K562 (cell line): ENCODE measurements around the gene DHCR24. TPM values are rescaled to one million over a fixed set of nuclear protein-coding genes. Genes with fewer than 3 reads are reported as not detected.

ENCODE experiments used
- ATAC-seq: fragments of 200-7000 bp; cut with Tn5 transposase; 3 replicates; pipeline ENCODE4 v1.9.1; 2020; ENCODE audit warnings: moderate library complexity
- BruUV-seq: library from RNA; stranded (reverse); fragments of 400-500 nt; replicated peaks from 2 replicates; lab custom pipeline; 2021; lab: Mats Ljungman, UMichigan
- CTCF ChIA-PET: fragments of 300-600 bp; formaldehyde crosslinking; extraction: SDS; loops from one replicate; lab custom pipeline; 2021; ENCODE audit warnings: low intra/inter-chr PET ratio; lab: Yijun Ruan, JAX
- POLR2A ChIA-PET: fragments of 300-600, 350-650 bp; sonication (Branson Sonifier 250); formaldehyde crosslinking; extraction: SDS; loops from one replicate; lab custom pipeline; 2021; ENCODE audit warnings: antibody characterized with exemption, inconsistent platforms; lab: Yijun Ruan, JAX
- DNase-seq, 4 experiments: peaks; one replicate each; pipeline versions ENCODE4 v3.0.0 to v3.0.0-alpha.2; 2011 to 2018; ENCODE audit warnings: low spot score in 3 of 4, mixed read lengths in 3 of 4; ENCODE audit errors: extremely low read depth in 1 of 4
- FAIRE-seq: peaks from 2 replicates; lab custom pipeline; 2011; peaks lifted over from hg19 to GRCh38; lab: Jason Lieb, UNC
- H2AFZ ChIP-seq: 2 replicates; pipeline ENCODE4 v1.6.0; 2011; ENCODE audit warnings: low read depth, low read length, control low read depth, inconsistent platforms
- H3K27ac ChIP-seq: fragments of 200-600 bp; 3 replicates; pipeline ENCODE4 v1.8.0; 2011; ENCODE audit warnings: low read depth, mild to moderate bottlenecking, control low read depth, inconsistent platforms, low read length, moderate library complexity, mixed read lengths; ENCODE audit errors: extremely low read depth
- H3K27me3 ChIP-seq, 2 experiments: fragments of 300-600 bp in 1 of 2; 2 replicates in 1 of 2; 3 replicates in 1 of 2; pipeline versions ENCODE4 v1.6.0 to v1.8.0; 2011; ENCODE audit warnings: inconsistent platforms in 2 of 2, low read length in 2 of 2, mild to moderate bottlenecking in 1 of 2, mixed read lengths in 1 of 2, moderate library complexity in 1 of 2; ENCODE audit not compliant: control insufficient read depth in 2 of 2, insufficient read depth in 2 of 2
- H3K36me3 ChIP-seq: fragments of 300-600 bp; 3 replicates; pipeline ENCODE4 v1.8.0; 2011; ENCODE audit warnings: mild to moderate bottlenecking, low read length, inconsistent platforms; ENCODE audit not compliant: control insufficient read depth, insufficient read depth
- H3K4me1 ChIP-seq, 2 experiments: fragments of 200-600 bp in 1 of 2; replicated peaks in 1 of 2; 2 replicates in 1 of 2; 3 replicates in 1 of 2; pipeline versions ENCODE4 v1.5.1 to v1.8.0; 2011; ENCODE audit warnings: inconsistent platforms in 2 of 2, low read length in 2 of 2, mild to moderate bottlenecking in 1 of 2, mixed read lengths in 1 of 2, moderate library complexity in 1 of 2; ENCODE audit not compliant: control insufficient read depth in 2 of 2, insufficient read depth in 2 of 2
- H3K4me2 ChIP-seq: 2 replicates; pipeline ENCODE4 v1.6.1; 2011; ENCODE audit warnings: low read length, control low read depth, inconsistent platforms, mixed read lengths; ENCODE audit not compliant: insufficient read depth
- H3K4me3 ChIP-seq: fragments of 200-600 bp; sonication (generic), shearing (Covaris generic); 2 replicates; pipeline ENCODE4 v1.5.1; 2016; ENCODE audit warnings: control low read depth, inconsistent platforms
- H3K79me2 ChIP-seq: fragments of 200-600 bp; 3 replicates; pipeline ENCODE4 v1.8.0; 2011; ENCODE audit warnings: low read length, inconsistent platforms; ENCODE audit not compliant: control insufficient read depth, insufficient read depth
- H3K9ac ChIP-seq, 2 experiments: 2 replicates each; pipeline versions ENCODE4 v1.6.0 to v1.6.1; 2011; ENCODE audit warnings: low read depth in 2 of 2, low read length in 2 of 2, control low read depth in 1 of 2, inconsistent platforms in 1 of 2, mild to moderate bottlenecking in 1 of 2, mixed read lengths in 1 of 2; ENCODE audit not compliant: insufficient read depth in 1 of 2
- H3K9me1 ChIP-seq: one replicate; pipeline ENCODE4 v1.6.0; 2011; ENCODE audit warnings: inconsistent platforms, mild to moderate bottlenecking, low read length, moderate library complexity; ENCODE audit not compliant: control insufficient read depth, insufficient read depth
- H3K9me3 ChIP-seq: replicated peaks from 2 replicates; pipeline ENCODE4 v1.5.1; 2011; ENCODE audit warnings: low read depth, low read length, inconsistent platforms; ENCODE audit not compliant: control insufficient read depth, insufficient read depth
- H4K20me1 ChIP-seq: replicated peaks from 2 replicates; pipeline ENCODE4 v1.6.1; 2011; ENCODE audit warnings: low read length, inconsistent platforms, mixed read lengths; ENCODE audit not compliant: control insufficient read depth, insufficient read depth
- ETS2 ChIP-seq: IDR thresholded peaks from 2 replicates; pipeline ENCODE4 v1.6.1; 2016; ENCODE audit warnings: borderline replicate concordance, missing genetic modification characterization, mild to moderate bottlenecking, moderate library complexity, missing compliant biosample characterization; ENCODE audit not compliant: poor library complexity, severe bottlenecking
- ETV6 ChIP-seq, 3 experiments: fragments of 150-350 bp in 1 of 3; sonication (generic) in 1 of 3; formaldehyde crosslinking in 1 of 3; IDR thresholded peaks; 2 replicates each; pipeline versions ENCODE4 v1.6.1 to v1.8.0; 2014 to 2022; ENCODE audit warnings: borderline replicate concordance in 2 of 3, low read depth in 2 of 3, antibody characterized with exemption in 1 of 3, low read length in 1 of 3, mild to moderate bottlenecking in 1 of 3, missing genetic modification reagents in 1 of 3
- HDAC2 ChIP-seq: fragments of 450-650 bp; IDR thresholded peaks from 2 replicates; pipeline ENCODE4 v1.6.1; 2016; ENCODE audit warnings: mild to moderate bottlenecking
- HOXB6 ChIP-seq: fragments of 250-450 bp; sonication (Bioruptor Pico); IDR thresholded peaks from 2 replicates; pipeline ENCODE4 v1.5.1; 2022; ENCODE audit warnings: mild to moderate bottlenecking, borderline replicate concordance
- ILF3 ChIP-seq: fragments of 450-650 bp; IDR thresholded peaks from 2 replicates; pipeline ENCODE4 v1.6.1; 2018; ENCODE audit warnings: antibody characterized with exemption, mild to moderate bottlenecking, moderate library complexity, borderline replicate concordance
- RBM15 ChIP-seq: fragments of 200-400 bp; formaldehyde crosslinking; IDR thresholded peaks from 2 replicates; pipeline ENCODE4 v1.6.1; 2018; ENCODE audit warnings: mild to moderate bottlenecking, low read length, moderate library complexity; ENCODE audit not compliant: insufficient read depth
- SREBF1 ChIP-seq: fragments of 150-350 bp; IDR thresholded peaks from 2 replicates; pipeline ENCODE4 v1.6.1; 2014; ENCODE audit warnings: antibody characterized with exemption, low read depth, low read length, borderline replicate concordance
- TCF7L2 ChIP-seq: fragments of 150-350 bp; IDR thresholded peaks from 2 replicates; pipeline ENCODE4 v1.6.1; 2016; ENCODE audit warnings: low read depth, mild to moderate bottlenecking, low read length, moderate library complexity
- TSC22D4 ChIP-seq: fragments of 450-650 bp; IDR thresholded peaks from 2 replicates; pipeline ENCODE4 v1.6.1; 2016; ENCODE audit warnings: missing genetic modification characterization, missing biosample characterization, control low read depth
- ZFP36 ChIP-seq: fragments of 150-350 bp; IDR thresholded peaks from 2 replicates; pipeline ENCODE4 v1.6.1; 2018; ENCODE audit warnings: low read length, low read depth; ENCODE audit not compliant: partially characterized antibody
- WGBS: fragments of 100-300 bp; shearing (Covaris generic); methylation state at CpG from one replicate; pipeline ENCODE4 v1.1.6; 2016; ENCODE audit warnings: low coverage, mixed read lengths; ENCODE audit not compliant: insufficient coverage; ENCODE audit errors: missing lambda C conversion rate; 5-methylcytosine and 5-hydroxymethylcytosine counted together
- in situ Hi-C: fragments of 300-500 bp; cut with MboI; formaldehyde crosslinking; loops from 4 replicates; pipeline ENCODE4 v1.15.0; 2018; ENCODE audit warnings: inconsistent platforms, mixed read lengths
- intact Hi-C: fragments of 100-400 bp; cut with micrococcal nuclease; formaldehyde crosslinking; loops from 2 replicates; pipeline ENCODE4 v1.14.2; 2022
- polyA plus RNA-seq, 8 experiments: library from polyadenylated mRNA; depleted of rRNA in 4 of 8; stranded (reverse) in 5 of 8; unstranded in 3 of 8; fragments of >200 nt; fragmentation: Nextera tagmentation in 2 of 8; fragmentation: Illumina TruSeq in 1 of 8; extraction: Ambion mirVana in 2 of 8; extraction: Trizol in 1 of 8; gene quantifications; 2 replicates each; pipeline versions ENCODE4 v1.2.1 to v1.2.3, GENCODE V29; 2011 to 2014; ENCODE audit warnings: inconsistent platforms in 1 of 8, missing spikeins in 1 of 8
- total RNA-seq, 7 experiments: library from RNA; depleted of rRNA in 6 of 7; stranded (reverse); fragments of >200 nt in 6 of 7; fragmentation: Illumina TruSeq in 2 of 7; extraction: Trizol in 2 of 7; gene quantifications; 2 replicates each; pipeline versions ENCODE4 v1.2.1 to v1.2.3, GENCODE V29; 2011 to 2021; ENCODE audit warnings: low replicate concordance in 1 of 7
- TF ChIP-seq, protein P1 (sequence below): fragments of 450-650 bp; IDR thresholded peaks from 2 replicates; pipeline ENCODE4 v1.6.1; 2016; ENCODE audit warnings: low read depth, mild to moderate bottlenecking, moderate library complexity
- TF ChIP-seq, protein P2 (sequence below): fragments of 200-800 bp; sonication (Bioruptor generic); IDR thresholded peaks from 2 replicates; pipeline ENCODE4 v1.6.1; 2016; ENCODE audit warnings: missing genetic modification characterization, missing compliant biosample characterization
- TF ChIP-seq, protein P3 (sequence below): sonication (generic); formaldehyde crosslinking; IDR thresholded peaks from 2 replicates; pipeline ENCODE4 v1.8.0; 2023; ENCODE audit warnings: mild to moderate bottlenecking, missing genetic modification reagents

DHCR24 gene
- total and polyA plus RNA-seq, 9 of the 15 experiments (the other 6 are each of a cell fraction or from before 2014, with no cell fraction given) = 23.4 to 161 (median 79.9) TPM

DNA sequence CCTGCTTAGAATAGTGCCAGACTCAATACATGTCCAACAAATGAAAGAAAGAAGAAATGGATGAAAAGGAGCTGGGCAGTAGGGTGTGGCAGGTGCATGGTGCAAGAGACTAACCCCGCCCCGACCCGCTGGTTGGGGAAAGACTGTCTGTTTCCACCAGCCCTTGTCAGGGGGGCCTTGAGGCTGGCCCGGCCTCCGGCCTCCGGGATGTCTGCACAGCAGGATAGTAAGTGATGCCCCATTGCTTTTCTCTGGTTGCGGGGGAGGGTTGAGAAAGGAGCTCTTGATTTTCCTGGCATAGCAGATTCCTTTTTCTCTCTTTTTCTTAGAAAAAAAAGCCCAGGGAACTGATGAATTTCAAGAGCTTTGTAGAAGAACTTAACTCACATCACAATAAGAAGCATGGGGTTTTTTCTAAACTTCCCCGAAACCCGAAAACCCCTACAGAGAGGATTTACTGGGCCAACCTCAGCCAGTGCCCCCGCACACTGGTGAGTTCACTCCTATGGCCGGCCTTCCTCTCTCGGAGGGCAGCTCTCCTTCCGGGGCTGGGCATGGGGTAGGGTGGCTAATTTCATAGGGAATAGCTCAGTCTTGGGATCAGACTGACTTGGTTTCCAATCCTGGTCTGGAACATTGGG, 73.4 kb downstream of the DHCR24 start:
- no peaks in the 10 kb centered on the region for H3K4me1 ChIP-seq
- H3K36me3 ChIP-seq = no peaks in the 10 kb centered on the region
- peaks cover 9% of the 10 kb centered on the region; the same call in 1 of the 2 replicates for H4K20me1 ChIP-seq
- H2AFZ ChIP-seq = no peak overlapping the region
- ATAC-seq (no peak), DNase-seq (no peak), FAIRE-seq (no peak)
- ChIA-PET POLR2A (interaction anchor here (0.7 to 2.2 kb wide), 2 partner anchors 9 to 96 kb away, joined by 3 to 5 read pairs; no protein-coding TSS in a partner anchor), CTCF (no interaction called here)
- H3K27me3 ChIP-seq = peaks cover 40 to 73% of the 10 kb centered on the region in 2 experiments
- 1% methylated on average over 13 of the region's 13 CpGs for WGBS
- H3K9me1 ChIP-seq = no peaks in the 10 kb centered on the region
- no peaks in the 10 kb centered on the region for H3K9me3 ChIP-seq
- intact Hi-C loops = no loop called here
- in situ Hi-C loops = no loop called here
- no peak overlapping the region for H3K27ac ChIP-seq
- TF ChIP-seq HOXB6 (CRISPR knock-in tag) = no peak
- TF ChIP-seq, protein P1, sequence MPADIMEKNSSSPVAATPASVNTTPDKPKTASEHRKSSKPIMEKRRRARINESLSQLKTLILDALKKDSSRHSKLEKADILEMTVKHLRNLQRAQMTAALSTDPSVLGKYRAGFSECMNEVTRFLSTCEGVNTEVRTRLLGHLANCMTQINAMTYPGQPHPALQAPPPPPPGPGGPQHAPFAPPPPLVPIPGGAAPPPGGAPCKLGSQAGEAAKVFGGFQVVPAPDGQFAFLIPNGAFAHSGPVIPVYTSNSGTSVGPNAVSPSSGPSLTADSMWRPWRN = no peak
- TF ChIP-seq, protein P2, sequence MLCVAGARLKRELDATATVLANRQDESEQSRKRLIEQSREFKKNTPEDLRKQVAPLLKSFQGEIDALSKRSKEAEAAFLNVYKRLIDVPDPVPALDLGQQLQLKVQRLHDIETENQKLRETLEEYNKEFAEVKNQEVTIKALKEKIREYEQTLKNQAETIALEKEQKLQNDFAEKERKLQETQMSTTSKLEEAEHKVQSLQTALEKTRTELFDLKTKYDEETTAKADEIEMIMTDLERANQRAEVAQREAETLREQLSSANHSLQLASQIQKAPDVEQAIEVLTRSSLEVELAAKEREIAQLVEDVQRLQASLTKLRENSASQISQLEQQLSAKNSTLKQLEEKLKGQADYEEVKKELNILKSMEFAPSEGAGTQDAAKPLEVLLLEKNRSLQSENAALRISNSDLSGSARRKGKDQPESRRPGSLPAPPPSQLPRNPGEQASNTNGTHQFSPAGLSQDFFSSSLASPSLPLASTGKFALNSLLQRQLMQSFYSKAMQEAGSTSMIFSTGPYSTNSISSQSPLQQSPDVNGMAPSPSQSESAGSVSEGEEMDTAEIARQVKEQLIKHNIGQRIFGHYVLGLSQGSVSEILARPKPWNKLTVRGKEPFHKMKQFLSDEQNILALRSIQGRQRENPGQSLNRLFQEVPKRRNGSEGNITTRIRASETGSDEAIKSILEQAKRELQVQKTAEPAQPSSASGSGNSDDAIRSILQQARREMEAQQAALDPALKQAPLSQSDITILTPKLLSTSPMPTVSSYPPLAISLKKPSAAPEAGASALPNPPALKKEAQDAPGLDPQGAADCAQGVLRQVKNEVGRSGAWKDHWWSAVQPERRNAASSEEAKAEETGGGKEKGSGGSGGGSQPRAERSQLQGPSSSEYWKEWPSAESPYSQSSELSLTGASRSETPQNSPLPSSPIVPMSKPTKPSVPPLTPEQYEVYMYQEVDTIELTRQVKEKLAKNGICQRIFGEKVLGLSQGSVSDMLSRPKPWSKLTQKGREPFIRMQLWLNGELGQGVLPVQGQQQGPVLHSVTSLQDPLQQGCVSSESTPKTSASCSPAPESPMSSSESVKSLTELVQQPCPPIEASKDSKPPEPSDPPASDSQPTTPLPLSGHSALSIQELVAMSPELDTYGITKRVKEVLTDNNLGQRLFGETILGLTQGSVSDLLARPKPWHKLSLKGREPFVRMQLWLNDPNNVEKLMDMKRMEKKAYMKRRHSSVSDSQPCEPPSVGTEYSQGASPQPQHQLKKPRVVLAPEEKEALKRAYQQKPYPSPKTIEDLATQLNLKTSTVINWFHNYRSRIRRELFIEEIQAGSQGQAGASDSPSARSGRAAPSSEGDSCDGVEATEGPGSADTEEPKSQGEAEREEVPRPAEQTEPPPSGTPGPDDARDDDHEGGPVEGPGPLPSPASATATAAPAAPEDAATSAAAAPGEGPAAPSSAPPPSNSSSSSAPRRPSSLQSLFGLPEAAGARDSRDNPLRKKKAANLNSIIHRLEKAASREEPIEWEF = no peak
- no peak for TF ChIP-seq TSC22D4 (tag)
- TF ChIP-seq TCF7L2 = no peak
- no peak for TF ChIP-seq ILF3
- TF ChIP-seq ETV6 (IDR thresholded peaks at IDR 0.05; ENCODE audit: borderline replicate concordance in 1 of 2, low read depth in 2 of 2, low read length in 1 of 2) = no peak
- no peak for TF ChIP-seq ETV6 (CRISPR knock-in tag; IDR thresholded peaks at IDR 0.05; ENCODE audit: borderline replicate concordance)
- no peak for TF ChIP-seq RBM15
- TF ChIP-seq, protein P3, sequence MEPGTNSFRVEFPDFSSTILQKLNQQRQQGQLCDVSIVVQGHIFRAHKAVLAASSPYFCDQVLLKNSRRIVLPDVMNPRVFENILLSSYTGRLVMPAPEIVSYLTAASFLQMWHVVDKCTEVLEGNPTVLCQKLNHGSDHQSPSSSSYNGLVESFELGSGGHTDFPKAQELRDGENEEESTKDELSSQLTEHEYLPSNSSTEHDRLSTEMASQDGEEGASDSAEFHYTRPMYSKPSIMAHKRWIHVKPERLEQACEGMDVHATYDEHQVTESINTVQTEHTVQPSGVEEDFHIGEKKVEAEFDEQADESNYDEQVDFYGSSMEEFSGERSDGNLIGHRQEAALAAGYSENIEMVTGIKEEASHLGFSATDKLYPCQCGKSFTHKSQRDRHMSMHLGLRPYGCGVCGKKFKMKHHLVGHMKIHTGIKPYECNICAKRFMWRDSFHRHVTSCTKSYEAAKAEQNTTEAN (CRISPR knock-in tag) = no peak
- no peak for TF ChIP-seq HDAC2
- no peak for TF ChIP-seq ZFP36
- no peak for TF ChIP-seq ETS2 (tag)
- no peak for TF ChIP-seq SREBF1
- BruUV-seq = no TSS peak
- H3K9ac ChIP-seq = no peak overlapping the region
- no peak overlapping the region for H3K4me3 ChIP-seq
- no peak overlapping the region for H3K4me2 ChIP-seq
- no peaks in the 10 kb centered on the region for H3K79me2 ChIP-seq
